AG09319 (cell line): Measurements from ENCODE around the gene IQCC.

Experiments used
- DNase-seq: peaks from one replicate; pipeline ENCODE4 v3.0.0-alpha.2; 2010; ENCODE audit warnings: low read depth; ENCODE audit errors: extremely low read depth
- TF ChIP-seq, protein P1 (sequence below): IDR thresholded peaks from 2 replicates; pipeline ENCODE4 v1.5.1; 2011; ENCODE audit warnings: low read depth, mild to moderate bottlenecking, inconsistent platforms, low read length, moderate library complexity

The IQCC gene

GRCh38 chr1:32179193-32179442, 26.4 kb upstream of the IQCC start:
- DNase-seq, result no peak
- TF ChIP-seq, protein P1, sequence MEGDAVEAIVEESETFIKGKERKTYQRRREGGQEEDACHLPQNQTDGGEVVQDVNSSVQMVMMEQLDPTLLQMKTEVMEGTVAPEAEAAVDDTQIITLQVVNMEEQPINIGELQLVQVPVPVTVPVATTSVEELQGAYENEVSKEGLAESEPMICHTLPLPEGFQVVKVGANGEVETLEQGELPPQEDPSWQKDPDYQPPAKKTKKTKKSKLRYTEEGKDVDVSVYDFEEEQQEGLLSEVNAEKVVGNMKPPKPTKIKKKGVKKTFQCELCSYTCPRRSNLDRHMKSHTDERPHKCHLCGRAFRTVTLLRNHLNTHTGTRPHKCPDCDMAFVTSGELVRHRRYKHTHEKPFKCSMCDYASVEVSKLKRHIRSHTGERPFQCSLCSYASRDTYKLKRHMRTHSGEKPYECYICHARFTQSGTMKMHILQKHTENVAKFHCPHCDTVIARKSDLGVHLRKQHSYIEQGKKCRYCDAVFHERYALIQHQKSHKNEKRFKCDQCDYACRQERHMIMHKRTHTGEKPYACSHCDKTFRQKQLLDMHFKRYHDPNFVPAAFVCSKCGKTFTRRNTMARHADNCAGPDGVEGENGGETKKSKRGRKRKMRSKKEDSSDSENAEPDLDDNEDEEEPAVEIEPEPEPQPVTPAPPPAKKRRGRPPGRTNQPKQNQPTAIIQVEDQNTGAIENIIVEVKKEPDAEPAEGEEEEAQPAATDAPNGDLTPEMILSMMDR, result no peak

DNA sequence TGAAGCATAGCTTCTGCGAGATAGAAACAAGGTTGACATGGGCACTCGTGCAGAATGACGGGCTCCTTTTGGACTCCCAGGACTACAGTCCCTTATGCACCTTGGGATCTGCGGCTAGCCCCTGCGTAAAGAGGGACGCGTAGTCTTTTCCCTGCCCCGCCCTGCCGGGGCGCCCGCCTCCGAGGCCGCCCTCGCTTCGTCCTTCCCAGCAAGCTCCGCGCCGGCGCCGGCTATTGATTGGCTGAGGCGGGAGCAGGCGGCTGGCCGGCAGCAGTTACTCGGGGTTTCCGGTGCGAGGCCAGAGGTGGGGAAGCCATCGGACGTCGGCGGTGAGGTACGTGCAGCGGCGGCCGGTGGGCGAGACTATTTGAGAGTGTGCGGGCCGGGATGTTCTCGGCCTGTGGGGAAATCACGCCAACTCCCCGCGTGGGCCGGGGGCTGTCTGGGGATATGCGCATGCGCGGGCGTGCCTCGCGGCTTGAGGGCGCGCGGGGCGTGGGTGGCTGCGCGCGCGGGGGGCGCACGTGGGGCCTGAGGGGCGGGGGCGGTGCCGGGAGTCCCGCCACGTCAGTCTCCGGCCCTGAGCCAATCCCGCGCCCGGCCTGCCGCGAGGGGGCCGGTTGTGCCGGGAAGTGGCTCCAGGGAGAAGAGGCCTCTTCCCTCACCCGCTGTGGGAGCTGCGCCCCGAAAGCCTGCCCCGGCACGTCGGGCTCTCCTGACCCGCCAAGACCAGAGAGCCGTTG, 25.9 kb upstream of the IQCC start, which contains the start of gene TXLNA:
TSS of gene TXLNA (plus strand) at position 233 of the 743 bp plus-strand sequence. CDS start 671 bp downstream, outside the sequence.
- TF ChIP-seq, protein P1, result peak; percentile 2
- peak; percentile 78 for DNase-seq

DNA sequence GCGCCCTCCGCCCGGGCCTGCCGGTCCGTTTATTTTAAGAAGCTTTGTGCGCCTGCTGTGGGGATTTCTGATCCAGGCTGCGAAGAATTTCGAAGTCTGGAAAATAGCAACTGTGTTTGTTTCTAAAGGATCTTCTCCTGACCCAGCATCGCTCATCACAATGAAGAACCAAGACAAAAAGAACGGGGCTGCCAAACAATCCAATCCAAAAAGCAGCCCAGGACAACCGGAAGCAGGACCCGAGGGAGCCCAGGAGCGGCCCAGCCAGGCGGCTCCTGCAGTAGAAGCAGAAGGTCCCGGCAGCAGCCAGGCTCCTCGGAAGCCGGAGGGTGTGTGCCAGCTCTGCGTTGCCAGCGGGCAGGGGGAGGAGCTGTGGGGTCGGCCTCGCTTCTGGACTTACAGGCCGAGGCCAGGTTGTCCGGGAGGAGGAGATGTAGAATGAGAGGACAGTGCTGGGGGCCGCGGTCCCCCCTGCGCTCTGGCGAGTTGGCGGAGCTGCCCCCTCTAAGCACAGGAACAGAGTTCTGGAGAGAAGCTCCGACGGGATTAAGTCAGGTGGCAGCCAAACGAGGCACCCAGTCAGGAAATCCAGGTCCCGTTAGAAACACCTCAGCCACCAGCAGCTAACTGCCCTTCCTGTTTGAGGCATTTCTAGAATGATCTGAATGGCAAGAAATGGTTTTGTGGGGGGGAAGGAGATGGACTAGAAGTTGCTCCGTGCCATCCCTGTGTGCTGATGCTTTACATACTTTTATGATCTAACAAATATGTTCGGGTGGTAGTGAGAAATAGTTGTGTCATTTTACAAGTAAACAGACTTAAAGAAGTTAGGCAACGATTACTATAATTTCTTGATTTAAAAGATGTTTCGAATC, 25.0 kb upstream of the IQCC start:
- no peak for DNase-seq
- TF ChIP-seq, protein P1, result no peak

DNA sequence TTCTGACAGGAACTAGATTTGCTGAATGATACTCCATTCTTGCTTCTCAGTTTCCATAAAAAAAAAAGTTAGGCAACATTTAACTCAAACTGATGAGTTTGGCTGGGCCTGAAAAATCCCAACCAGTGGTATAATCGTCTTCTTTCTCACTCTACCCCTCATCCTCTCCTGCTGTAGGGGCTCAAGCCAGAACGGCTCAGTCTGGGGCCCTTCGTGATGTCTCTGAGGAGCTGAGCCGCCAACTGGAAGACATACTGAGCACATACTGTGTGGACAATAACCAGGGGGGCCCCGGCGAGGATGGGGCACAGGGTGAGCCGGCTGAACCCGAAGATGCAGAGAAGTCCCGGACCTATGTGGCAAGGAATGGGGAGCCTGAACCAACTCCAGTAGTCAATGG, 24.4 kb upstream of the IQCC start:
- TF ChIP-seq, protein P1, result no peak

DNA sequence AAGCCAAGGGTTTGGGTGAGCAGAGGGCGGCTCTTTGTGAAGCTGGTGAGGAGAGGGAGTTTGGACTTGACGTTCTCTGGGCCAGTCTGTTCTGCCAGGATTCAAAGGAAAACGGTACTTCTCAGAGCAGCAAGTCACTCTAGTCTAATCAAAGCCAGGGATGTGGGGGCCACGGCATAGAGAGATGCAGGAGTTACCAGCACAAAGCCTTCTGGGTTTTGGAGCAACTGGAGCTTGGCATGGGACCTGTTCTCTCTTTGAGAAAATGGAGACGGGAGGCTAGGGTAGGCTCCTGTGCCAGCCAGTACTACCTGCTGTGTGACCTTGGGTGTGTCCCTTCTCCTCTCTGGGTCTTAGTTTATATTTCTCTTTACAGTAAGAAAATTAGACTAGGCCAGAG, 23.9 kb upstream of the IQCC start:
- no peak for DNase-seq

More for the DNA sequence above, 24.4 kb upstream of the IQCC start:
- no peak for DNase-seq

GRCh38 chr1:32182060-32182459, 23.4 kb upstream of the IQCC start:
- TF ChIP-seq, protein P1, result no peak
- no peak for DNase-seq

More for the DNA sequence above, 23.9 kb upstream of the IQCC start:
- TF ChIP-seq, protein P1, result no peak

DNA sequence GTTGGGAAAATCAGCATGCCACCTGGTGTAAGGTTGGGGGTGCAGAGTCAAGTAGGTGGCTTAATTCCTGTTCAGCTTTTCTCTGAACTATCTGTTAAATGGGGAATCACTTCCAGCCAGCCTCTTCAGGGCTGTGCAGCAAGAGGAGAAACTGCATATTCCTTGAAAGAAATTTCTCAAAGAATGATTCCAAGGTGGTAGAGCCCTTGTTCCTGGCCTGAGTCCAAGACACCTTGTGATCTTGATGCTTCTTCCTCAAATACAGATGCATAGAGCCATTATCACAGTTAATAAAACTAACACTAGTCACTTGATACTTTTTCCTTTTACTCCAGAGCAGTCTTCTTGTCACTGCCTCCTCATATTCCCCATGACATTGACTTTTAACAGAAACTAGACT, 20.8 kb upstream of the IQCC start:
- TF ChIP-seq, protein P1, result no peak
- no peak for DNase-seq
